ENCODE results near the gene MAN2B1. TPM values are rescaled to one million over a fixed set of nuclear protein-coding genes. Genes with fewer than 3 reads are reported as not detected.

The MAN2B1 gene
- total and polyA plus RNA-seq, 2 of the 13 experiments (the other 11 are each of a cell fraction or from before 2014, with no cell fraction given), result 23.6 to 23.8 TPM

DNA sequence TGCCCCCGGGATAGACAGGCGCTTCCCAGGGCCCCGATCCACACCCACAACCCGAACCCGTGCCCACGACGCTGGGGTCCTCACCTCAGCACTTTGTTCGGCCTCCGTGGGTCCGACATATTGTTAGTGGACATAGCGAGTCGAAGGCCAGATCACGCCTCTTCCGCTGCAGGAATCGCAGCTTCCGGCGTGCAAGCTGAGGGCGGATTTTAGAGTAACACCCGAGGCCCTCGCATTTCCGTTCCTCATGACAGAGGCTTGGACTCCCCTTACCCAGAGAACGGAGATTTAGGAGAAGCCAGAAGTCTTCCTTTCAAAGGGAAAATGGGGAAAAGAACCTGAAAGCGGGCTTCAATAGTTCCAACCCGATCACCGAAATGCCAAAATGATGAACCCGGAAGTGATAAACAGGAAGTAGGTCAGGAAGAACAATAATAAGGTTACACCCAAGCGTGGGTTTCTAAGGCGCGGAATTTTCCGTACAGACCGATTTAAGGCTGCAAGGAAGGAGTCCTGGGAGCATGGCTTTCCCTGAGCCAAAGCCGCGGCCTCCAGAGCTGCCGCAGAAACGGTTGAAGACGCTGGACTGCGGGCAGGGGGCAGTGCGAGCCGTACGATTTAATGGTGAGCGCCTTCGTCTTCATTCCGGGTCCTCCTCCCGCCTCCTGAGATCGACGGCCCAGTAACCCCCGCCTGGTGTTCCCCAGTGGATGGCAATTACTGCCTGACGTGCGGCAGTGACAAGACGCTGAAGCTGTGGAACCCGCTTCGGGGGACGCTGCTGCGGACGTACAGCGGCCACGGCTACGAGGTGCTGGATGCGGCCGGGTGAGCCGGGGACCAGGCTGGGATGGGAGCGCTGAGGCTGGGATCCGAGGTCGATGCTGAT is 3.0 kb upstream of the MAN2B1 start (continued):
- TF ChIP-seq ZHX2 (IDR thresholded peaks at IDR 0.05; ENCODE audit: low read depth), result peak; percentile 64; the same call in 1 of the 2 replicates
- TF ChIP-seq ZHX2 (CRISPR knock-in tag; IDR thresholded peaks at IDR 0.05; ENCODE audit: borderline replicate concordance), result no peak
- no peak for TF ChIP-seq ZBTB44 (CRISPR knock-in tag; IDR thresholded peaks at IDR 0.05)
- TF ChIP-seq, protein P1, sequence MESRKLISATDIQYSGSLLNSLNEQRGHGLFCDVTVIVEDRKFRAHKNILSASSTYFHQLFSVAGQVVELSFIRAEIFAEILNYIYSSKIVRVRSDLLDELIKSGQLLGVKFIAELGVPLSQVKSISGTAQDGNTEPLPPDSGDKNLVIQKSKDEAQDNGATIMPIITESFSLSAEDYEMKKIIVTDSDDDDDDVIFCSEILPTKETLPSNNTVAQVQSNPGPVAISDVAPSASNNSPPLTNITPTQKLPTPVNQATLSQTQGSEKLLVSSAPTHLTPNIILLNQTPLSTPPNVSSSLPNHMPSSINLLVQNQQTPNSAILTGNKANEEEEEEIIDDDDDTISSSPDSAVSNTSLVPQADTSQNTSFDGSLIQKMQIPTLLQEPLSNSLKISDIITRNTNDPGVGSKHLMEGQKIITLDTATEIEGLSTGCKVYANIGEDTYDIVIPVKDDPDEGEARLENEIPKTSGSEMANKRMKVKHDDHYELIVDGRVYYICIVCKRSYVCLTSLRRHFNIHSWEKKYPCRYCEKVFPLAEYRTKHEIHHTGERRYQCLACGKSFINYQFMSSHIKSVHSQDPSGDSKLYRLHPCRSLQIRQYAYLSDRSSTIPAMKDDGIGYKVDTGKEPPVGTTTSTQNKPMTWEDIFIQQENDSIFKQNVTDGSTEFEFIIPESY (CRISPR knock-in tag; IDR thresholded peaks at IDR 0.05), result no peak
- no peak for TF ChIP-seq CREB3 (CRISPR knock-in tag; IDR thresholded peaks at IDR 0.05)
- no peak; the same call in 1 of the 2 replicates for TF ChIP-seq MYC (CRISPR knock-in tag; IDR thresholded peaks at IDR 0.05; ENCODE audit: borderline replicate concordance)
- TF ChIP-seq ZNF570 (CRISPR knock-in tag; IDR thresholded peaks at IDR 0.05; ENCODE audit: borderline replicate concordance), result no peak
- TF ChIP-seq KDM5B (CRISPR knock-in tag; IDR thresholded peaks at IDR 0.05; ENCODE audit: borderline replicate concordance), result peak; percentile 15; the same call in 1 of the 2 replicates
- TF ChIP-seq ZNF646 (CRISPR knock-in tag; IDR thresholded peaks at IDR 0.05), result no peak

Measured in HepG2 (cell line).